Measurements from ENCODE around the gene MROH7.

The MROH7 gene

DNA sequence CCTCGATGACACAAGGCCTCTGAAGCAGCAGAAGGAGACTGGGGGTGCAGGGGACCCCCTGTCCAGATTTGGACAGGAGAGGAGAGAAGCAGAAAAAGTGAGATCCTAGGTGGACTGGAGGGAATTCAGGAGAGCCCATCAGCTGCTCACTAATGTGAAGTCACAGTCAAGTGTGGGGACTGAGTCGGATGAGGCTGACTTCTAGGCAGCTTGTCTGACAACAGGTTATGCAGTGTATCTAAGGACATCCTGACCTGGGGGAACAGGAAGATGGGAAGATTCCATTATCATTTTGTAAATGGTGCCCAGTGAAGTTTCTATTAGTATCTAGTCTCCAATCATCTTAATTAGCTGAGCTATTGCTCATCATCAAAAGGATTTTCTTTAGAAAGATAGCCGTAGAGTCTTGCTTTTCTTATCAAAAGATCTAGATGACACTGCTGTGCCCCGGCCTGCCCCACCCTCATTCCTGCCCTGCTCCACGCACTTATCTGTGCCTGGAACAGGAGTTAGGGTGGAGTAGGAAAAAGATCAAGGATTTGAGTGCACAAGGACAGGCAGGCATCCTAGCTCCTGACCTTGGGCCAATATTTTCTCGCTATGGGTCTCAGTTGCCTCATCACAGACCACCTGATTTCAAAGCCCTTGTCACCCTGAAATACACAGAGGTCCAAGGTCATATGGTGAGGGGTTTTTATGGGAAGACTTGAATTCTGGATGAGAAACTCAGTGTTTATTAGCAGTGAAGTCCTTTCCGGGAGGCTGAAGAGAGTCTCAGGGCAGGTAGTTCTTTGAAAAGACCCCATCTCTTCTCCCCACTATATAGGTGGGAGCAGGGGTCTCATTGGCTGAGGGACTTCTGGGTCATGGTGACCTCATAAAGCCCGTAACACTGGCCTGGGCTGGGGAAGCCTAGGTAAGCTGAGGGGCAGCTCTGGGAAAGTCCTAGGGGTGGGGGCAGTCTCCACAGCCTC lies at the start of gene MROH7:
MROH7 (plus strand) TSS at position 924 of the 974 bp plus-strand sequence. CDS start 11,141 bp downstream, outside the sequence.
- no peak for DNase-seq

DNA sequence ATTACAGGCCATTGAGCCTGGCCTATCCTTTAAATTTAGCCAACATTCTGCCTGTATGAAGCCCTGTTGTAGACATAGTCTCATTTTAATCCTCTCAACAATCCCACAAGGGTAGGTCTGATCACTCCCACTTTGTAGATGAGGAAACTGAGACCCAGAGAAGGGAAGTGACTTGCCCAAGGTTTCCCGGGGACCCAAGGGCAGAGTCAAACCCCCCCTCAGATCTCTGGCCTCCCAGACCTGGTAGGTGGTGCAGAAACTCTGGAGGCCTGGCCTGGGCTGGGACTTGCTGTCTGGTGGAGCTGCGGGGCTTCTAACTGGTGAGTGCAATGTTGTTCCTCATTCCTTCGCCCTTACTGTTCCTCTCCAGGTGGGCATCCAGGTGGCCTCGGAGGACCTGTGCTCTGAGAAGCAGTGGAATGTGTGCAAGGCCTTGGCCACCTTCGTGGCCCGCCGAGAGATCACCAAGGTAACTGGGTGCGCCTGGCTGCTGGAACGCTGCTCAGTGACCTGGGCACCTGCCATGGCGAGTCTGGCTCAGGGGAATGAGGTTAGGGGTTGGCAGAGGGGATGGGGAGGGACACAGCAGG lies 47.9 kb upstream of the MROH7 start:
- DNase-seq, result no peak

DNA sequence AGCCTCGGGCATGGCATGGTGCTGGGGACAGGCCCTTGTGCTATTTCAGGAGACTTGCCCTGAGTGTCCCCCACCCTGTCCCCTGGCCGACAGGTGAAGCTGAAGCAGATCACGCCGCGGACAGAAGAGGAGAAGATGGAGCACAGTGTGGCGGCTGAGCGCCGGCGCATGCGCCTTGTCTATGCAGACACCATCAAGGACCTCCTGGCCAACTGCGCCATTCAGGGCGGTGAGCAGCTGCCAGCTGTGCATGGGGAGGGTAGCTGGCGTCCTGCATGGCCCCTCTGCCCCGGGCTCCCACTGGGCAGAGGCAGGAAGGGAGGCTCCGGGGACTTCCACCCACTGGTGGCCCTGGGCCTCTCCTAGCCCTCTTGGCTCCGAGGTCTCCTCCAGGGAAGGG lies 47.1 kb upstream of the MROH7 start:
- no peak for DNase-seq

DNA sequence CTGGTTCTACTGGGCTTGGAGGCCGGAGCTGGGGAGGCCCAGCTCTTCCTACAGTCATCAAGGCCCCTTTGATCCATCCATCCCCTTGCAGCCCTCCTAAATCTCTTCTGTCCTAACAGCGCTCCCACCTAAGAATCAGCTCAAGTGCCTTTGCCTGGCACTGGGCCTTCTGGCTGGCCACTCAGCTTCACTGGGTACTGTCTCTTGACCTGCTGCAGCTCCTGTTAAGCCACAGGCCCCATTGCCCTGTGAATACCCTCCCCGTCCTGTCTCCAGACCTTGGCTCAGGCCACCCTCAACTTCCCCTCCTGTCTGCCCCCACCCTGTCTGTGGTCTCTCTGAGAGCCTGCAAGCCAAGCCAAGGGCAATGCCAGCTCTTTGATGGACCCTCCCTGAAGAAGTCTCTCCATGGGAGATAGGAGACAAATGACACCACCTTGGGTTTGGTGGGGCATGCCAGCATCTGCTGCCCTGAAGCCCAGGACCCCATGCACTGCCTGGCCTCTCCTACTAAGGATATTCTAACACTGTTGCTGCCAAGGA lies 45.6 kb upstream of the MROH7 start:
- DNase-seq, result no peak

DNA sequence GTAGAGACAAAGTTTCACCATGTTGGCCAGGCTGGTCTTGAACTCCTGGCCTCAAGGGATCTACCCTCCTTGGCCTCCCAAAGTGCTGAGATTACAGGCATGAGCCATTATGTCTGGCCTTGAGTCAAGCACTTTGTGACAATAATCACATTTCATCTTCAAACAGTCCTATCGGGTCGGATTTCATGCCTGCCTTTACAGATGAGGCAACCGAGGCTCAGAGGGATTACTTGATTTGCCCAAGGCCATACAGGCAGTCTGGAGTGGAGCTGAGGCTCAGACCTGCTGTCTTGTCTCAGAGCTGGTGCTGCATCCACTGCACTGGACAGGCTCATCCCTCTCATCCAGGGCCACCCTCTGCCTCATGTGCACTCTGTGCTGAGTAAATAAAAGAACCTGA lies 44.8 kb upstream of the MROH7 start:
- no peak for DNase-seq

DNA sequence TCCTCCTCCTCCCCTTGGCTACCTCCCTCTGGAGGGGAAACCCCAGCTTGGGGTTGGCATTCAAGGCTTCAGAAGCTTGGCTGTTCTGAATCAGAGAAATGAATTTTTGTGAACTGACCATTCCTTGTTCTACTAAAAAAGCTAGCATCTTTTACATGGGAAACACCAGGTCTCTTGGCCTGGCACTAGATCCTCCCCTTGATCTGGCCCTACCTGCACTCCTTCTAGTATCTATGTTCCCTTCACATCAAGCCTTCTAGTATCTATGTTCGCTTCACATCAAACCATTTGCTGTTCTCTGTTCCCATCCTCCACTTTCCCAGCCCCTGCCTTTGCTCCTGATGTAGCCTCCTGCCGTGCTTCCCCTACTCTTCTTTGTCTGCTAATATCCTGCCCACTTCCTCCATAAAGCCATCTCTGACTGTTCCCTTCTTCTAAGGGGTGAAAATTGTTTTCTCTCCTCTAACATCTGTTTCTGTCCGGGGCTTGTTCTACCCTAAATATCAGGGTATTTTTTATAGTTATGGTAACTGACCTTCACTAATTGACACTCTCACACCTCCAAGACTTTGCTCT lies 44.0 kb upstream of the MROH7 start:
- DNase-seq, result no peak

DNA sequence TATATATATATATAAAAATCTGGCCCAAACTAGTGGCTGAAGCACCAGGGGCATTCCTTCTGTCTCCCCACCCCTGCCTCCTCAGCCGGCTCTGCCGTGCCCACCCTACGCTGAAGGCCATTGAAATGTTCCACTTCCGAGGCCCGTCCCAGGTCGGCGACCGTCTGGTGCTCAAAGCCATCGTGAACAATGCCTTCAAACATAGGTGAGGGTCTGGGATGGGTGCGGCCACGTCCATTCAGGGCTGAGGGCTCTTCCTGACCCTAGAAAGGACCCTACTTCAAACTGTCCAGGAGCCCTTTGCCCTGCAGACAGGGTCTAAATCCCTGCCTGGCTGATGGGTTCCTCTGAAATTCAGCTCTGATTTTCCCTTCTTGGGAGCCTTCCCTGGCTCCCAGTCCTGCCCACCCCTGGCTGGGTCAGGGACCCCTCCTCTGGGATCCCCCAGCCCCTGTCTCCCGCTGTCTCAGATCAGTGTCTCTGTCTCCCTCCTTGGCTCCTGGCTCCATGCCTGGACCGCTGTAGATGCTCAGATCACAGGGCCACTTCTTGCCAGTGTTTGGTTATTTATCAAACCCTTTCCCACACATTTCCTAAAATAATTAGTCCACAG lies 42.3 kb upstream of the MROH7 start:
- DNase-seq, result no peak

DNA sequence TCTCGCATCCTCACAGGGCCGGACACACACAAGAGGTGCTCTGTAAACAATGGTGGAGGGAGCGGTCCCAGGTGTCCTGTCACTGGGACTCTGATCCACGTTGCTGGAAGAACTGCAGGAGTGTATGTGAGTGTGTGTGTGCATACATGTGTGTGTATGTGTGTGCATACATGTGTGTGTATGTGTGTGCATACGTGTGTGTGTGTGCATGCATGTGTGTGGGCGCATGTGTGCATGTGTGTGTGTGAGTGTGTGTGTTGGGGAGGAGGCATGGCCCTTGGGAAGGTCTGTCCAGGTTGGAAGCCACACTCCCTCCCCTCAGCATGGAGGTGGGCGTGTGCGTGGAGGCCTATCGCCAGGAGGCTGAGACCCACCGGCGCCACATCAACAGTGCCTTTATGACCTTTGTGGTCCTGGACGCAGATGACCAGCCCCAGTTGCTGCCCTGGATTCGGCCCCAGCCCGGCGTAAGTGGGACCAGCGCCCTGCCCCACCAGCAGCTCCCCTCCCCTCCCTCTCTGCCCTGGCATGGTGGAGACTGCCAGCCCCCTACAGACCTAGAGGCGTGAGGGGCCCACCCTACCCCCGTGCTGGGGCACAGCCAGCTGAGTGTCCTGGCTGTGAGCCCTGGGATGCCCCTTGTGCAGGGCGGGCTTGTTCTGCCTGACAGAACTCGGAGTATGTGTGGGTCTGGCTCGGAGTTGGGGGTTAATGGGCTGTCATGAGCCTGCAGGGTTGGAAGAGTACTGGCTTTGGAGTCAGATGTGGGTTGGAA lies 40.5 kb upstream of the MROH7 start:
- DNase-seq, result no peak

DNA sequence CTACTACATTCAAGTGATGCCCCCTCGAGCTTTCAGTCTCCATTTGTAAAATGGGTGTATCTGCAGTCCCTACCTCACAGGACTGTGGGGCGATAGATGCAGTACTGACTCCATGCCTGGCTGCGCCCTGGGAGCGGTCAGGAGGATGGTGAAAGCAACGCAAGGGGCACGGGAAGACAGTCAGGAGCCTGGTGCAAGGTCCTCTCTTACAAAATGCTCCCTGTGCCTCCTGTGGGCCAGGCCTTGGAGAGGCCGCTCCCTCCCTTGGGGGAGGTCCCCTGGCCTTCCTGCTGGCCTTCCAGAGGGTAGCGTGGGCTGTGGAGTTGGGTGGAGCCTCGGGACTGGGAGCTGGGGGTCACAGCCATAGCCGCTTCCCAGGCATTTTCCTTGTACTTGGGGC lies 39.9 kb upstream of the MROH7 start:
- no peak for DNase-seq

DNA sequence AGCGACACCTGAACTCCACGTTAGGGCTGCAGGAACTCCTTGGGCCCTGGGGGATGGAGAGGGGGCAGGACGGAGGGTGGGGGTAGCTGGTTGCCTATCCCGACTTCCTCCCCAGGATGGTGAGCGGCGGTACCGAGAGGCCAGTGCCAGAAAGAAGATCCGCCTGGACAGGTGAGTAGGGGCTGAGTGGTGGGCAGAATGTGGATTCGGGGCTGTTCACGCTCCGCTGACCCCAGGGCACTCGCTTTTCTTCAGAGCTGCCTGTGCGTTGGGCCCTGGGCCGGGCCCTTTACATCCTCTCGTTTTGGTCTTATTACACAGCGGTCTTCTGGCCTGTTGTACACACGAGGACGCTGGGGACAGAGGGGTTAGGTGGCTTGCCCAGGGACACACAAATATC lies 39.0 kb upstream of the MROH7 start:
- no peak for DNase-seq

DNA sequence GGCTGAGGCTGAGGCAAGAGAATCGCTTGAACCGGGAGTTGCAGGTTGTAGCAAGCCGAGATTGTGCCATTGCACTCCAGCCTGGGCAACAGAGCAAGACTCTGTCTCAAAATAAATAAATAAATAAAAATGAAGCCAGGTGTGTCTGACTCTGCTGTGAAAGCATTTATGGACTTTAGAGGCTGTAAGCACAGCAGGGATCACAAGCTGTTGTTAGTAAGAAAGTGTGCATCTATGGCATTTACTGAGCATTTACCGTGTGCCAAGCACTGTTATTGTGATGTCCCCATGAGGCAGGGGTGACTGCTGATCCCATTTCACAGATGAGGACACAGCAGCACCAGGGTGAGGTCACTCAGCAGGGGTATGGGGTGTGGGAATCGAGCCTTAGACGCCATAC lies 38.3 kb upstream of the MROH7 start:
- no peak for DNase-seq

DNA sequence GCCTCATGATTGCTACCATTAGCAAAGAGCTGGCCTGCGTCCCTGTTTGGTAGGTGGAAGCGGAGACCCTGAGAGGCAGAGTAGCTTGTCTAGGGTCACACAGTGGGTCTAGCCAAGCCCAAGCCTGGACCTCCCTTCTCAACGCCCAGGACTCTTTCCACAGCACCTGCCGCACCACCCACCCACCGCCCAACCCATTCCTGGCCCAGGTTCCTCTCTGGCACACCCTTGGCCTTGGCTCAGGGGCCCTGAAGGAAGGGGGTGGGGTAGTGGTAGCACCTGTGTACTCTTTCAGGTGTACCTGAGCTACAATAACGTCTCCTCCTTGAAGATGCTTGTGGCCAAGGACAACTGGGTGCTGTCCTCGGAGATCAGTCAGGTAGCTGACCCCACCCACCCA lies 37.5 kb upstream of the MROH7 start:
- DNase-seq, result no peak

DNA sequence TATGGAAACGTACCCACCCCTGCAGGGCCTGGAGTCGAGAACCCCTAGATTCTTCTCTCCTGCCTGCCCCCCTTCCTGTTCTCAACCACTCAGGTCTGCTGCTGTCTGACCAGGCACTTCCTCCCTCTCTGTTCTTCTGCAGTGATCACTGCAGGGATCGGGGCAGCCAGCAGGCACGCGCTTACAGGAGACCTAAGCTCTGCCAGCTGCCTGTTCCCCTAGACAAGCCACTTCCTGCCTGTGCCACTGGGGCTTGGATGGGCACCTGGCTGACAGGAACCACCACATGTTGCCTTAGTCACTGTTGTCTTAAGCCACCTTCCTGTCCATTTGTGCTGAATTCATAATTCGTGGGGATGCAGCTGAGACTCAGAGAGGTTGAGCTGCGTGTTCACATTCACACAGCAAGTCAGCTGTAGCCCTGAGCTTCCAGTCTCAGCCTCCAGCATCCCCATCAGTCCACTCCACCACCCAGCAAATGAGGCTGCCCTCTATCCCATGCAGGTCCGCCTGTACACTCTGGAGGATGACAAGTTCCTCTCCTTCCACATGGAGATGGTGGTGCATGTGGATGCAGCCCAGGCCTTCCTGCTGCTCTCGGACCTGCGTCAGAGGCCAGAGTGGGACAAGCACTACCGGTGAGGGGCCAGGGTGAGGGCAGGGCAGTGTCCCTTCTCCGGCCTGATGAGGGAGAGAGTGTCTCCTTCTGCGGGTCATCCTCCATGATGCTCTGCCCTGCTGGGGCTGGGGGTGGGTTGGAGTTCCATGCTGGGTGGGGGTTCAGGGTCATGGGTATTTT lies 36.8 kb upstream of the MROH7 start:
- no peak for DNase-seq

DNA sequence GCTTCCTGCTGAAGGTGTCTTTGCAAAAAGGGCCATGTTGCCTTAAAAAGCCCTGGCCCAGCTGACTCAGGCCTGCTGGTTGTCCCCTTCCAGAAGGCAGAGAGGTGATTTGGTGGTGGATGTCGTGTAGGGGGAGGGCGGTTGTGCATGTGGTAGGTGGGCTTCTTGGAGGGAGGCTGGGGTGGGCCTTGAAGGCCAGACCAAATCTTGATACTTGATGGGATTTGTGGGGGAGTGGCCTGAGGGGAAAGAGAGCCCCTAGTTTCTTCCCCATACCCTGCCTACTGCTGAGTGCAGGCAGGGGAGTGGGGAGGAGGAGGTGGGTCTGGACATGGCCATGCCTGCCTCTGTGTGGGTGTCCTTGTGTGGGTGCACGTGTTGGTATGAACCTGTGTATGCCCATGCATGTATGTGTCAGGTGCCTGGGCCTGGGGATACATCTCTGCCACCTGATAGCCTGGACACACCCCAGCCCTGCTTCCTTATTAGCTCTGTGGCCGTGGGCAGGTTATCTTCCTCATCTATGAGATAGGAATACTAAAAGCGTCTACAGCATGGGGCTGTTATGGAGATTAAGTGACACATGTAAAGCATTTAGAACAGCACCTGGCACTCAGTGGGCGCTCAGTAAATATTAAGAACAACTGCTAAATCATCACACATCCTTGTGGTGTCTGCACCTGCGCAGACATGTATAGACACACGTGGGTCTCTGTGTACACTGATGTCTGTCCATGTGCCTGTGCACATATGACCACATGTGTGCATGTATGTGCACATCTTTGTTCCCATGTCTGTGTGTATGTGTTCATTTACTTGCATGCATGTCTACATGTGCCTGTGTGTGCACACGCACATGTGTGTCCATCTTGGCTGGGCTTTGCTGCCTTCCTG lies 35.2 kb upstream of the MROH7 start:
- no peak for DNase-seq

DNA sequence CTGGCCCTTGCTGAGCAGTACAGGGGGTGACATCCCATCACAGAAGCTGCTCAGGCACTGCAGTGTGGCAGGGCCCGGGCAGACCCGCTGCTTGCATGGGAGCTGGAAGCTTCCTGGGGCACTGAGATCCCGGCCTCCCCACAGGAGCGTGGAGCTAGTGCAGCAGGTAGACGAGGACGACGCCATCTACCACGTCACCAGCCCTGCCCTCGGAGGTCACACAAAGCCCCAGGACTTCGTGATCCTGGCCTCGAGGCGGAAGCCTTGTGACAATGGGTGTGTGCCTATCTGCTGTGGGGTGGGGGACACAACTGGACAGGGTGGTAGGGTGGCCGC lies 34.6 kb upstream of the MROH7 start:
- no peak for DNase-seq

DNA sequence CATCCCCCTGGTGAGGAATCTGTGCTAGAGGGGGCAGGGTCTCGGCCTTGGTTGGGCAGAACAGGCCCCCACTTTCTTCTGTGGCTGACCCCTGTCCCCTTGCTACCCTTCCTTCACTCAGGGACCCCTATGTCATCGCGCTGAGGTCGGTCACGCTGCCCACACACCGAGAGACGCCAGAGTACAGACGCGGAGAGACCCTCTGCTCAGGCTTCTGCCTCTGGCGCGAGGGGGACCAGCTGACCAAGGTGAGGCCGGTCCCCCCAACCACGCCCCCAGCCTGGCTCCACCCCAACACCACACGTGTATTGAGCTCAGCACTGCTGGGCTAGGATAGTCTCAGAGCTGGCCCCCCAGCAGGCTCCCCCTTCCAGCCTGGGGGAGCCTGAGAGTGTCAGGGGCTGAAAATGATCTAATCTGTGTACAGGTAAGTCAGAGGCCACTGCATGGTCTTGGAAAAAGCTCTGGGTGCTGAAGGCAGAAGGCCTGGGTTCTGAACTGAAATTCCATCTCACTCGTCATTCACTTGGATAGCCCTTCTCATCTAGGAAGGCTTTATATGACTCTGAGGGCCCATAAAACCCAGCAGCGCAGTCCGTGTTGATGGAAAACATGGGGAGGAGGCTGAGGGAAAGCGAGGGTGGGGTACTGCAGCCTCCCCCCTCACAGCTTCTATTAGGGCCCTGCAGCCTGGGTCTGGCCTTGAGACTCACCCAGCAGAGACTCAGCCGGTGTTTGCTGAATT lies 33.6 kb upstream of the MROH7 start:
- DNase-seq, result no peak

DNA sequence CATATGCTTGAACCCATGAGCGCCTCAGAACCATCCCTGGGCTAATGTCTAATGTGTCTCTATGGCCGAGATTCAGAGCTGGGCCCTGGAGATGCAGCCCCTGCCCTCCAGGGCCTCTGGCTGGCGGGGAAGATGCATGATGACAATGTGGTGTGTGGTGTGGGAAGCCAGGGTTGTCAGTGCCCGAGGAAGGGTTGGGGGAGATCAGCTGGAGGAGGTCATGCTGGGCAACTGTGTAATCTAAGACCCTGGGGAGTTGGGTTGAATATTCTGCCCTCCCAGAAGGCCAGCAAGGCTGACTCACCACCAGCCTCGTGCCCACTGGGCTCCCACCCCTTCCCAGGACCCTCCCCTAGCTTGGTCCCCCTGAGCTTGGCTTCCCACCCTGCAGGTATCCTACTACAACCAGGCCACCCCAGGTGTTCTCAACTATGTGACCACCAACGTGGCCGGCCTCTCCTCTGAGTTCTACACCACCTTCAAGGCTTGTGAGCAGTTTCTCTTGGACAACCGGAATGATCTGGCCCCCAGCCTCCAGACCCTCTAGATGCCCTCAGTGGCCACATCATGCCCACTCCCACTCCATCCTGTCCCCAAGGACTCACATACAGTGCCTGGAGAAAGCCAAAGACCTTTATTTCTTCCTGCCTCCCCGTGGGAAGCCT lies 32.9 kb upstream of the MROH7 start:
- no peak for DNase-seq

DNA sequence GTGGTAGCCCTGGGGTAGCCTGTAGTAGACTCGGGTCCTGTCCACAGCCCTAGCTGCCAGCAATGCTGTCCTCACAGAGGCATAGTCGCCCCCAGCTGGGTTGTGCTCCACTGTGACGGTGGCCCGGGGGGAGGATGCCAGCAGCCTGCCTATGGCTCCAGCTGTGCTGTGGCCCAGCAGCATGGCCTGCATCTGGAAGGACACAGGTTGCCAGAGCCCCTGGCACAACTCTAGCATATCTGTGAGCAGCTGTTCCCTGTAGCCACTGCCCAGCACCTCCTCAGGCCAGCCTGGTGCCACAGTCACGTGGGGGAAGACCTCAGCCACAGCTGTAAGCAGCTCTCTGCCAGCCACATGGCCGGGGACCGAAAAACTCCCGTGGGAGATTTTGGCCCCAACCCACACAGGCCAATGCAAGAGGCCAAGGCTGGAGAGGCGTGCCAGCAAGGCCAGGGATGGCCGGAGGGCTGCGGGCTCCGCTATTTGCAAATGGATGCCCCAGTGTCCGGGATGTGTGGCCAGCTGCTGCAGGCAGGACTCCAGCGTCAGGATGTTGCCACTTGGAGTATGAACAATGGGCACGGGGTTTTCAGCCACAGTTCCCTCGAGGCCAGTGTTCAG lies 32.2 kb upstream of the MROH7 start:
- no peak for DNase-seq

DNA sequence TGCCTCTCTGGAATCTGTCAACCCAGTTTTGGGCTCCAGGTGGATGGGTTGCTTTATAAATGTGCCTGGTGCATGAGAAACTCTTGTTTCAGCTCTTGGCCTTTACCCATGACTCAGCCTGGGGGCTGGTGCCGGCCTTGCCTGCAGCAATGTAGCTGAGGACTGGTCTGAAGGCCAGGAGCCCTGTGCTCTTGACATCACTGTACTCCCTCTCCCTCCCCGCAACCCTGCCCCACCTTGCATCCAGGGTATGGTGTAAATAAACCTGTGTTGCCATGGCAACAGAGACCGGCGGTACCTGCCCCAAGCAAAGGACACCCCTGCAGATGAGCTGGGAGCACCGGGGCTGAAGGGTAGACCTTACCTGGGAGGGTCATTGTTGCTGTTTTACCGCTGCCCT lies 31.5 kb upstream of the MROH7 start:
- DNase-seq, result no peak
